CD4-positive, alpha-beta T cell treated with Interleukin-6 for 4 hours (primary cell): ENCODE results near the gene PPM1N.

Experiments used
- DNase-seq: peaks from one replicate; pipeline ENCODE4 v3.0.0-alpha.2; 2020; ENCODE audit warnings: mixed read lengths

Gene PPM1N

DNA sequence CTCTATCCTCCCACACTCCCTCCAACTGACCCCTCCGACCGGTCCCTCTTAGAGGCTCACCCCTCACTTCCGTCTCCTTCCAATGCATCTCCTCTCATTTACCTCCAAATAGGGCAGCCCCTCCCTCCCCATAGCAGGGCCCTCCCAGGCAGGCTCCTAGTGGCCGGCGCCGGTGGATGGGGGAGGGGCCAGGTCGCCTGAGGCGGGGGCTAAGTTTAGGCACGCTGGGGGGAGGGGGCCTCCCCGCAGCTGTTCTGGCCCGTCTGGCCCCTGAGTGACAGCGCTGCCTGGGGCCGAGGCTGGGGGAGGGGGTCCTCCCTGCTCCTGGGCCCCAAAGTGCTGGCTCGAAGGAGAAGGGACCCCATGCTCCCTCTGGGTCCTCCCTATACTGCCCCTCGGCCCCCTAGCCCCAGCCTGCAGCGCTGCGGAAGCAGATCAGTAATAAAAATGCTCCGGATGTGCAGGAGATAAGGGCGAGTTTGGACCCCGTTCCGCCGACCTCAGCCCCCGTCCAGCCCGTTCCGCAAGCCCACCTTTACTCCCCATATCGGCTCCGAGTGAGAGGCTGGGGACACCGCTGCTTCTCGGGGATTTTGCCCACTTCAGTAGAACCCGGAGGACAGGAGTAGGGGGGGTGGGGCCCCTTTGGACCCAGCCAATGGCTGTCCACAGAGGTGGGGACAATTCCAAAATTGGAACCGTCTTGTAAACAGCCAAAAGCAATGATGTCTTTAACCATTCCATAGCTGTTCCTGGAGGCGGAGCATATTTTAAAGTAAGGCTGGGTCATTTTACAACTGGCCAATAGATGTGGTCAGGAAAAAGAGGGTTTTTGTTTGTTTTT is 5.4 kb upstream of the PPM1N start:
- DNase-seq: no peak

DNA sequence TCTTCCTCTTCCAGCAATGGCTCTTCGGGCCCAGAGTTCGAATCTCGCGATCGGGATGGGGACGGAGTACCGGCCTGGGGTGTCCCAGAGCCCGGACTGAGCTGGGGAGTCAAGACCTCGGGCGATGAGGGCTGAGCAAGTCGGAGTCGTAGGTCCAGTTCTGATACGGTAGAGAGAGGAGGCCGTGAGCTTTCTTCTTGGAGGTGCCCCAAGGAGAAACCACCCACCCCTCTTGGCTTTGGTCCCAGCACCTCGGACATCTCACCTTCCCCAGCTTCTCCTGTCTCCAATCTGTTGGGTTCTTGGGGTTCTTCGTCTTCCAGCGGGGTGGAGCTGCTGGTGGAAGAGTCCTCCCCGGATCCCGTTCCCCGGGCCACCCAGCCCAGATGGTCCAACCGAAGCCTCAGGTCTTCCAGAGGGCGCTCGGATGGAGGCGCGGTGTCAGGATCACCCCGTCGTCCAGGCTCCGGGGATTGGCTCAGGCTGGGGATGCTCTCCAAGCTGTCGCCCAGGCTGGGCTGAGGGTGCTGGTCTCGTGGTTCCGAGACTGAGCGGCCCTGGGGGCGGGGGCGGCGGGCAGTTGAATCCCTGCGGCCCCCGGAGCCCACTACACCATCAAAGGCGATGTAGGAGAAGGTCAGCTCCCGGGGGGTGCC is 3.9 kb upstream of the PPM1N start:
- DNase-seq: no peak

- no peak for DNase-seq
Observed at GRCh38 chr19:45495178-45495577, 3.1 kb upstream of the PPM1N start.

GRCh38 chr19:45496349-45496953 is 1.8 kb upstream of the PPM1N start:
- peak; percentile 55 for DNase-seq

- DNase-seq: no peak
Observed at GRCh38 chr19:45497791-45498190, 452 bp upstream of the PPM1N start.

- peak; percentile 71 for DNase-seq
Observed at GRCh38 chr19:45499196-45500180, 1.2 kb downstream of the PPM1N start.

DNA sequence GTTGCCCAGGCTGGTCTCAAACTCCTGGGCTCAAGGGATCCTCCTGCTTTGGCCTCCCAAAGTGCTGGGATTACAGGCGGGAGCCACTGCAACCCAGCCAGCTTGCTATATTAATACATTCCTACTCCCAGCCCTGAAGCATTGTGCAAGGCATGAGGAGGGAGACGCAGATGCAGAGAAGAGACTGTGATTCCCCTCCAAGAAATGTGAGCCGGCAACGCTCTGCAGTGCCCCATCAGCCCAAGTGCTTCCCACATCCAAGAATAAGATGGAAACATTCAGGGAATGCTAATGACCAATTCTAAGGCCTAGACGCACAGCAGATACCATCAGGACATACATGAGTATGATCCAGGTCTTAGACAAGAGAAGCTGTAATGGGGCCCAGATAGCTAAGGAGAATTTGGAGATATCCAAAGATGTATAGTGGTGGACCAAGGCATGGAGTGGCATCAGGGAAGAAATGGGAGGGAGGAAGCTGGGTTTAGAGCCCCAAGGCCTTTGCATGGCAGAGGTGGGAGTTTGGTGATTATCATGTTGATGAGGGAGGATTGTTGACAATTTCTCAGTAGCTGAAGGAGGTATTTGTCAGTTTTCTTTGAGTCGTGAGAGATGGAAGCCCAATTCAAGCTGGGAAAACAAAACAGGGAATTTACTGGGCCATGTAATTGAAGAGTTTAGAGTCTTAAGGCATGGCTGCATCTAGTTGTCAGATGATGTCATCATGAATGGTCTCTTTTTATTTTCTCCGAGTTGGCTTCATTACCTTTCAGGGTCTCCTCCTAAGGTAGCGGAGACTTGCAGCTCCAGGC is 2.9 kb downstream of the PPM1N start:
- no peak for DNase-seq

DNA sequence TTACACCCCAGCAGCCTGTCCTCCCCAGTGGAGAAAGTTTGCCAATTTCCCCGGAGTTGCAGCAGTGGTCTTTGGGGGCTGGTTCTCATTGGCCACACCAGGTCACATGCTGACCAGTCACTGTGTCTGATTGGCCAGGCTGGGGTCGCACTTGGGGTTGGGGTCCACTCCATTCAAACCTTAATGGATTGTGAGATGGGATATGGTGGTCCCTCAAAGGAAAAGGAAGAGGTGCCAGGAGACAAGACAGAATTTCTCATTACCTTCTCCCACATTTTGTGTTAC is 3.4 kb downstream of the PPM1N start:
- no peak for DNase-seq

DNA sequence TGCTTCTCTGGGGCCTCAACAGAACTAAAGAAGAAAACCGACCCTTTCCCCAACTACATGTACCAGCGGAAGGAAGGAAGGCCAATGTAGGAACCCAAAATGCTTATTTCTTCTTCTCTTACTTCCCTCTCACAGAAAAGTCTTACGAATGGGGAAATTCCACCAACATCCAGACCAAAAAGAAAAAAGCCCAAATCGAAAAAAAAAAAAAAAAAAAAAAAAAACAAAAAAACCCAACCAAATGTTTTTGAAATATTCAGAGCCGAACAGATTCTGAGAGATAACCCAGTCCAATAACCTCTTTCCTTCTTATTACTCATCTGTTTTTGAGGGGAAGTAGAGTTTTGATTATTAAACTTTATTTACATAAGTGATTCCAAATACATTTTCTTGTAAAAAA is 3.9 kb downstream of the PPM1N start:
- DNase-seq: no peak

GRCh38 chr19:45503909-45504308 is 5.7 kb downstream of the PPM1N start:
- no peak for DNase-seq

- no peak for DNase-seq
Observed at GRCh38 chr19:45505151-45505995, 7.1 kb downstream of the PPM1N start.

- no peak for DNase-seq
Observed at GRCh38 chr19:45505996-45506245, 7.7 kb downstream of the PPM1N start.

- peak; percentile 100 for DNase-seq
Observed at GRCh38 chr19:45506246-45506988, 8.2 kb downstream of the PPM1N start.

- DNase-seq: peak; percentile 91
Observed at GRCh38 chr19:45506989-45507871, 9.0 kb downstream of the PPM1N start, which contains the start of gene VASP. Gene VASP, plus strand, starts transcription at chr19:45507479. Its CDS starts 293 bp downstream, at chr19:45507772.

- no peak for DNase-seq
Observed at GRCh38 chr19:45507872-45508416, 9.7 kb downstream of the PPM1N start.

DNA sequence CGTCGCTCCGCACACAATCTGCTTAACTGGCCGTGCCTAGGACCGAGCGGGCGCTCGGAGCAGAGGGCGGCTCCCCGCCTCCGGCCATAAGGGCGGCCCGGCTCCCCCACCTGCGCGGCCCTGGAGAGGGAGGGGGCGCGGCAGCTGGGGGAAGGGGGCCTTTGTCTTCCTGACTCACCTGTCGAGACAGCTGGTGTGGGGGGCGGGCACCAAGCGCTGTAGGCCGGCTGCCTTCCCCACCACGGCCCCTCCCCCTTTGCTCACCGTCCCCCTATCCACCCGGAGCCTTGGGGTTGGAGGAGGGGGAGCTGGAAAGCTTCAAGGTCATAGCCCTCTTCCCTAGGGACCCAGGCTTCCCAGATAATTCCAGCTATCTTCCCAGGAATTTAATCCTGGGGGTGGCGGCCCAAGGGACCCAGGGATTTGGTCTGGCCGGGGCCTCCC is 10.2 kb downstream of the PPM1N start:
- peak; percentile 62 for DNase-seq

DNA sequence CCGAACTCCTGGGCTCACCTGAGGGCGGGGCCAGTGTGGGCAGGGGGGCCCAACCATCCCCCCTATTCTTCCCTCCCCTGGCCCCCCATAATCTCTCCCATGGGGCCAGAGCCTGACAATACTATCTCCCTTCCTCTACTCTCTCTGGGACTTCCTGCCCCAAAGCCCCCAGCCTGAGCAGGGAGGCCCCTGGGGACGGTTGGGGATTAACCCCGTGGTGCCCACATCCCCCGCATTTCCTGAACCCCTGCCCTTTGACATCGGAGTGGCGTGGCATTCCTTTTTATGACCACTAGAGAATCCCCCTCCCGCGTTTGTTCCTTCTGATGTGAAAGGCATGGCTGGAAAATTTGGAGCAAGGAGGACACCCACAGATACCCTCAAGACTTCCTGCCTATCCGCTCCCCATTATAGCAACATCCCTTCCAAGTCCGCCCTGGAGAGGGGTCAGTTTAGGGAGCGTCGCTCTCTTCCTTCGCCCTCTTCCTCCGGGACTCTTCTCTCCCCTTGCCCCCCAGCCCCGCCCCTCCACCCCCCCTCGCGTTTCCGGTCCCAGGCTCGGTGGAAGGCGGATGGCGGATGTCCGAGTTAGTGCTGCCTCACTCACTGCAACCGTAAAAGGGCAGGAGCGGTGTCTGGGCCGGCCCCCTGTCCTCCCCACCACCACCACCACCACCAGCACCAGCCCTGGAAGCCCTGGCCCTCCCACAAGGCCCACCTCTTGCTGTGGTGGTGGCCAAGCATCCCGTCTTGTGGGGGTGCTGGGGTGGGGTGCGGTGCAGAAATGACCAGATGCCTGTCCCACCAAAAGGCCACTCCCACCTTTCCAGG is 10.8 kb downstream of the PPM1N start:
- DNase-seq: peak; percentile 45

DNA sequence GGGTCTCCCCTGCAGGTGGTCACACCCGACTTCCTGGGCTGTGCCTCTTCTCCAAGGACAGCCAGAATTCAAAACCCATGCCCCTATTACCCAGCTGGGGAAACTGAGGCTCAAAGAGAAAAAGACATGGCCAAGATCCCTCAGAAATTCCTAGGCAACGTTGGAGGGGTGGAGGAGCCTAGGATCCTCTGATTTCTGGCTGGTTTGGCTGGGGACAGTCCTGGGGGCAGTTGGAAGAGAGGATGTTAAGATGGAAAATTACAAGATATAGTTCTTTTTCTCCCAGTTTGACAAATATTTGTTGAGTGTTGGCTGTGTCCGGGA is 11.4 kb downstream of the PPM1N start:
- no peak for DNase-seq
